NT2/D1 (cell line): ENCODE data around the gene GLIS1.

Experiments used
- SUZ12 ChIP-seq: IDR thresholded peaks from 2 replicates; pipeline ENCODE4 v1.6.1; 2011; ENCODE audit not compliant: insufficient read length, insufficient read depth; ENCODE audit errors: extremely low read depth
- YY1 ChIP-seq: IDR thresholded peaks from 2 replicates; pipeline ENCODE4 v1.6.1; 2011; ENCODE audit not compliant: insufficient read length, insufficient read depth
- ZNF274 ChIP-seq: IDR thresholded peaks from 2 replicates; pipeline ENCODE4 v1.6.1; 2011; ENCODE audit warnings: mild to moderate bottlenecking, low read depth, low read length

DNA sequence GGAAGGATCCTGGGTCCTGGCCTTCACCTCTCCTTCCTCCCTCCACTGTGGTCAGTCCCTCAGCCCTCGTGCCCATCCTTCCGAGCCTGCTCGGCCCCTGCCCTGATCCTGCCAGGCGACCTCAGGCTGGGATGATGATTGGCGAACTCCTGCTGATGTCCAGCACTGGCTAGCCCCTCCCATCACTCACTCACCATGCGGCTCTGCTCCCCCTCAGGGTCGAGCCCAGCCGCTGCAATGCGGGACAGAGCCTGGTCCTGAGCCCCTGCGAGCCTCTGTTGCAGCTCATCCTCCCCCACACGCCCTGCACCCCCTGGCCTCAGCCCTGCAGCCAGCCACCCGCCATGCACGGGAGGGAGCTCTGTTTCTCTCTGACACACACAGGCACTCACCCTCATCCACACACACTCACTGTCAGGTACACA lies 179.6 kb downstream of the GLIS1 start:
- TF ChIP-seq YY1 (no peak), ZNF274 (no peak), SUZ12 (no peak)
